GM21528 (cell line): ENCODE results near the gene FGGY.
"Not testable (repeated sequence)": the region's sequence is repeated elsewhere in the genome, so short reads cannot be mapped to it uniquely, and the experiment has no call there.

Experiments
- ATAC-seq: cut with Tn5 transposase; IDR thresholded peaks from one replicate; pipeline ENCODE4 v1.9.1; 2021; ENCODE audit warnings: mild to moderate bottlenecking, moderate library complexity; ENCODE audit not compliant: unreplicated experiment, low FRiP score

The FGGY gene

GRCh38 chr1:59474496-59474895 is 177.6 kb downstream of the FGGY start:
- no peak for ATAC-seq

- no peak for ATAC-seq
Observed at GRCh38 chr1:59475737-59476136, 178.8 kb downstream of the FGGY start.

- no peak for ATAC-seq
Observed at GRCh38 chr1:59477286-59477685, 180.4 kb downstream of the FGGY start.

GRCh38 chr1:59477867-59478266 is 181.0 kb downstream of the FGGY start:
- no peak for ATAC-seq

GRCh38 chr1:59478822-59479221 is 181.9 kb downstream of the FGGY start:
- ATAC-seq, result no peak

- ATAC-seq, result no peak
Observed at GRCh38 chr1:59480188-59480888, 183.4 kb downstream of the FGGY start.

- no peak for ATAC-seq
Observed at GRCh38 chr1:59481881-59482505, 185.1 kb downstream of the FGGY start.

GRCh38 chr1:59482986-59483385 is 186.1 kb downstream of the FGGY start:
- no peak for ATAC-seq

GRCh38 chr1:59484096-59484495 is 187.2 kb downstream of the FGGY start:
- ATAC-seq, result no peak

- ATAC-seq, result no peak
Observed at GRCh38 chr1:59485171-59485570, 188.3 kb downstream of the FGGY start.

- no peak for ATAC-seq
Observed at GRCh38 chr1:59485949-59486348, 189.1 kb downstream of the FGGY start.

- no peak for ATAC-seq
Observed at GRCh38 chr1:59486615-59487014, 189.7 kb downstream of the FGGY start.

- ATAC-seq, result no peak
Observed at GRCh38 chr1:59487335-59488031, 190.6 kb downstream of the FGGY start.

GRCh38 chr1:59492500-59492899 is 195.6 kb downstream of the FGGY start:
- no peak for ATAC-seq

GRCh38 chr1:59494145-59494833 is 197.4 kb downstream of the FGGY start:
- no peak for ATAC-seq

GRCh38 chr1:59496156-59496555 is 199.3 kb downstream of the FGGY start:
- not testable (repeated sequence) for ATAC-seq

- ATAC-seq, result no peak
Observed at GRCh38 chr1:59497616-59498015, 200.7 kb downstream of the FGGY start.

- ATAC-seq, result no peak
Observed at GRCh38 chr1:59498640-59499039, 201.7 kb downstream of the FGGY start.

- ATAC-seq, result no peak
Observed at GRCh38 chr1:59499273-59499942, 202.5 kb downstream of the FGGY start.

GRCh38 chr1:59499943-59500569 is 203.2 kb downstream of the FGGY start:
- ATAC-seq, result no peak
